NCI-H82 treated with DMSO at 0.1 percent for 48 hours (cell line): ENCODE results near the gene NGB.
"Not testable (repeated sequence)": the region's sequence is repeated elsewhere in the genome, so short reads cannot be mapped to it uniquely, and the experiment has no call there.

Experiments
- DNase-seq: peaks from one replicate; lab custom pipeline; 2025; ENCODE audit not compliant: unreplicated experiment; lab: John Stamatoyannopoulos, UW

The NGB gene

GRCh38 chr14:77296906-77297305 lies 25.9 kb upstream of the NGB start:
- DNase-seq, result no peak

GRCh38 chr14:77296155-77296554 lies 25.1 kb upstream of the NGB start:
- no peak for DNase-seq

GRCh38 chr14:77290705-77291104 lies 19.7 kb upstream of the NGB start:
- DNase-seq, result no peak

- no peak for DNase-seq
These were observed 15.6 kb upstream of the NGB start for GRCh38 chr14:77286576-77286975.

- DNase-seq, result no peak
These were observed 13.5 kb upstream of the NGB start for GRCh38 chr14:77284466-77284865.

- no peak for DNase-seq
These were observed 13.1 kb upstream of the NGB start for GRCh38 chr14:77284066-77284465.

GRCh38 chr14:77281852-77282410 lies 10.9 kb upstream of the NGB start:
- DNase-seq, result no peak

GRCh38 chr14:77280921-77281320 lies 9.9 kb upstream of the NGB start:
- not testable (repeated sequence) for DNase-seq

- DNase-seq, result no peak
These were observed 8.7 kb upstream of the NGB start for GRCh38 chr14:77279719-77280118.

- DNase-seq, result no peak
These were observed 7.6 kb upstream of the NGB start for GRCh38 chr14:77278461-77279230.

GRCh38 chr14:77276959-77277358 lies 6.0 kb upstream of the NGB start:
- DNase-seq, result no peak

- DNase-seq, result no peak
These were observed 5.4 kb upstream of the NGB start for GRCh38 chr14:77276295-77276935.

GRCh38 chr14:77275601-77276017 lies 4.6 kb upstream of the NGB start:
- no peak for DNase-seq

GRCh38 chr14:77275041-77275580 lies 4.1 kb upstream of the NGB start:
- no peak for DNase-seq

- DNase-seq, result no peak
These were observed 2.8 kb upstream of the NGB start for GRCh38 chr14:77273796-77274195.

- DNase-seq, result no peak
These were observed 1.3 kb upstream of the NGB start for GRCh38 chr14:77272261-77272660.

- DNase-seq, result no peak
These were observed 469 bp downstream of the NGB start for GRCh38 chr14:77270361-77271112.

- no peak for DNase-seq
These were observed 1.9 kb downstream of the NGB start for GRCh38 chr14:77268989-77269600.

- DNase-seq, result no peak
These were observed 2.9 kb downstream of the NGB start for GRCh38 chr14:77267937-77268699.

- DNase-seq, result no peak
These were observed 4.7 kb downstream of the NGB start for GRCh38 chr14:77266336-77266735.
